Stimulated activated CD4-positive, alpha-beta T cell treated with anti-CD3 and anti-CD28 coated beads, Interleukin-1b, Interleukin-23, amount 100 ng/mL, for 1 hour (primary cell): ENCODE results near the gene C6orf120.
A peak's percentile ranks its signal among the peaks of the same experiment; 100 is the strongest.

Experiments used
- DNase-seq, 2 donors: peaks; one replicate each; pipeline ENCODE4 v3.0.0-alpha.2; 2020; ENCODE audit warnings: low read depth in 2 of 2

Gene C6orf120

GRCh38 chr6:169684056-169684455 lies 17.9 kb upstream of the C6orf120 start:
- no peak for DNase-seq

GRCh38 chr6:169685860-169686259 lies 16.1 kb upstream of the C6orf120 start:
- no peak for DNase-seq

GRCh38 chr6:169689287-169689686 lies 12.6 kb upstream of the C6orf120 start:
- DNase-seq, result no peak

- no peak for DNase-seq
Measured at GRCh38 chr6:169691260-169691659, 10.7 kb upstream of the C6orf120 start.

- no peak for DNase-seq
Measured at GRCh38 chr6:169692516-169692915, 9.4 kb upstream of the C6orf120 start.

GRCh38 chr6:169695131-169695530 lies 6.8 kb upstream of the C6orf120 start:
- DNase-seq, result no peak

- DNase-seq, result peak in 1 of 2 donors; percentile 9
Measured at GRCh38 chr6:169697115-169697514, 4.8 kb upstream of the C6orf120 start.

- no peak for DNase-seq
Measured at GRCh38 chr6:169700296-169700695, 1.6 kb upstream of the C6orf120 start.

- no peak for DNase-seq
Measured at GRCh38 chr6:169701311-169701953, 494 bp upstream of the C6orf120 start.

- DNase-seq, result no peak
Measured at GRCh38 chr6:169702840-169703246, 917 bp downstream of the C6orf120 start.

- DNase-seq, result no peak
Measured at GRCh38 chr6:169707772-169708171, 5.8 kb downstream of the C6orf120 start.

- no peak for DNase-seq
Measured at GRCh38 chr6:169709293-169709692, 7.4 kb downstream of the C6orf120 start.

- DNase-seq, result no peak
Measured at GRCh38 chr6:169710009-169710408, 8.1 kb downstream of the C6orf120 start.

GRCh38 chr6:169714178-169714577 lies 12.3 kb downstream of the C6orf120 start:
- DNase-seq, result no peak

GRCh38 chr6:169714595-169714994 lies 12.7 kb downstream of the C6orf120 start:
- DNase-seq, result no peak

GRCh38 chr6:169719117-169719516 lies 17.2 kb downstream of the C6orf120 start:
- DNase-seq, result no peak

GRCh38 chr6:169720207-169720855 lies 18.4 kb downstream of the C6orf120 start:
- DNase-seq, result no peak

GRCh38 chr6:169722362-169723199 lies 20.7 kb downstream of the C6orf120 start:
- DNase-seq, result no peak

- DNase-seq, result peak in 1 of 2 donors; percentile 42
Measured at GRCh38 chr6:169723200-169723909, 21.4 kb downstream of the C6orf120 start.

GRCh38 chr6:169723991-169724493 lies 22.1 kb downstream of the C6orf120 start:
- no peak for DNase-seq

GRCh38 chr6:169724494-169725124 lies 22.7 kb downstream of the C6orf120 start, which contains the start of gene PHF10:
Gene PHF10, minus strand, starts transcription at chr6:169724500. Its CDS starts 569 bp downstream, at chr6:169723931.
- peak in 1 of 2 donors; percentile 61 for DNase-seq
